GM13976 (cell line): Measurements from ENCODE around the gene TXNDC5.

Source experiments
- DNase-seq: peaks from one replicate; pipeline ENCODE4 v3.0.0; 2012; ENCODE audit warnings: low spot score
- CTCF ChIP-seq: IDR thresholded peaks from 2 replicates; pipeline ENCODE4 v1.5.1; 2012; ENCODE audit warnings: borderline replicate concordance, mild to moderate bottlenecking; ENCODE audit not compliant: insufficient read depth; ENCODE audit errors: extremely low read depth, missing control alignments, control extremely low read depth
- in situ Hi-C: fragments of 300-500 bp; cut with MboI; formaldehyde crosslinking; loops from one replicate; pipeline ENCODE4 v1.12.0; 2022; ENCODE audit warnings: low sequenced_read_pairs, mixed read lengths, inconsistent platforms; ENCODE audit not compliant: unreplicated experiment

TXNDC5 gene

GRCh38 chr6:7886132-7886531 is 24.5 kb downstream of the TXNDC5 start:
- TF ChIP-seq CTCF: no peak
- in situ Hi-C loops: no loop called here
- DNase-seq: no peak

- TF ChIP-seq CTCF: no peak
- DNase-seq: no peak
- in situ Hi-C loops: no loop called here
Observed at GRCh38 chr6:7883381-7883780, 27.2 kb downstream of the TXNDC5 start.

- no peak for DNase-seq
- in situ Hi-C loops: no loop called here
- TF ChIP-seq CTCF: no peak
Observed at GRCh38 chr6:7882505-7883257, 27.9 kb downstream of the TXNDC5 start.

GRCh38 chr6:7881765-7882500 is 28.7 kb downstream of the TXNDC5 start:
- in situ Hi-C loops: no loop called here
- DNase-seq: no peak
- no peak for TF ChIP-seq CTCF

- no peak for DNase-seq
- no peak for TF ChIP-seq CTCF
- in situ Hi-C loops: no loop called here
Observed at GRCh38 chr6:7880718-7881107, 29.9 kb downstream of the TXNDC5 start.

- no peak for TF ChIP-seq CTCF
- DNase-seq: no peak
- in situ Hi-C loops: no loop called here
Observed at GRCh38 chr6:7879980-7880717, 30.4 kb downstream of the TXNDC5 start.
